NCI-H2171 (cell line): Measurements from ENCODE around the gene SLIRP.
A peak's percentile ranks its signal among the peaks of the same experiment; 100 is the strongest.
"Not testable (repeated sequence)": the region's sequence is repeated elsewhere in the genome, so short reads cannot be mapped to it uniquely, and the experiment has no call there.

ENCODE experiments used
- DNase-seq: peaks from one replicate; lab custom pipeline; 2025; lab: John Stamatoyannopoulos, UW

SLIRP gene

DNA sequence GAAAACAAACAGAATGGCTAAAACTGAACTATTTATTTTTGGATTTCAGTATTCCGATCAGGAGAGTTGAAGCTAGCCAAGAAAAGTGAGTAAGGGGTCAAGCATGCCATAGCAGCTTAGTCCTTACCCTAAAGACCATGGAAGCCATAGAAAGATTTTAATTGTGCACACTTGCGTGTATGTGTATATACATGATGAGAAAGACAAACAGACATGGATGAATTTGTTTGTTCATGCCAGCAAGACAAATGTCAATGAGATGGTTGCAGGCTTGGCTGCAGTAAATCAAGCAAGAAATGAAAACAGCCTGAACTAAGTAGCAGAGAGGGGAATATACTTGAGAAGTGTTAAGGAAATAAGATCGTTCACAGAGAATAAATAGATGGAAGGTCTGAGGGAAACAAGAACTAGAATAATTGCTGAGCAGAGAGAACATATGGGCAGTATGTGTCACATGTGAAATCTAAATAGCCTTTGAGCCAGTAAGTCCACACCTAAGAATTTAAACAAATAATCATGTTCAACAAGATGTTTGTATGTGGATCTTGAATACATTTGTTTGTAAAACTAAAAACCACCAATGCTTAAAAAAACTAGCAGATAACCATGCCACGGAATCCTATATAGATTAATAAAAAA, 38.3 kb downstream of the SLIRP start:
- no peak for DNase-seq

DNA sequence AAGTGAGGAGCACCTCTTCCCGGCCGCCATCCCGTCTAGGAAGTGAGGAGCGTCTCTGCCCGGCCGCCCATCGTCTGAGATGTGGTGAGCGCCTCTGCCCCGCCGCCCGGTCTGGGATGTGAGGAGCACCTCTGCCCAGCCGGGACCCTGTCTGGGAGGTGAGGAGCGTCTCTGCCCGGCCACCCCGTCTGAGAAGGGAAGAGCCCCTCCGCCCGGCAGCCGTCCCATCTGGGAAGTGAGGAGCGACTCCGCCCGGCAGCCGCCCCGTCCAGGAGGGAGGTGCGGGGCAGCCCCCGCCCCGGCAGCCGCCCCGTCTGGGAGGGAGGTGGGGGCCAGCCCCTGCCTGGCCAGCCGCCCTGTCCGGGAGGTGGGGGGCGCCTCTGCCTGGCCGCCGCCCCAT, 39.5 kb downstream of the SLIRP start:
- not testable (repeated sequence) for DNase-seq

DNA sequence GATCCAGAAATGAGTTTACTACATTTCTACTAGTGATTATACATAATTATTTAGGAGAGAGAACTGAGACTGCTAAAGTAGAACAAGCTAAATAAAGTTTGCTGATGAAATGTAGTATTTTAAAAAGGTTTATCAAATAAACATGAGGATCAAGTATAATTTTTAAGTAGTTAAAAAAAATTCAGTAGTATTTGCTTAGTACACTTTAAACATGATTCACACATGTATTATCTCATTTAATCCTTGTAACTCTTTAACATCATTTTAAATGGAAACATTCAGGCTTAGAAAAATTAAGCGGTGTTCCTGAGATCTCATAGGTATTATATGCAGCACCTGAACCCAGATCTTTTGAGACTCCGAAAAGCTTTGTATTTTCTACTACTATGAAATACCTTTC, 44.4 kb downstream of the SLIRP start:
- no peak for DNase-seq

DNA sequence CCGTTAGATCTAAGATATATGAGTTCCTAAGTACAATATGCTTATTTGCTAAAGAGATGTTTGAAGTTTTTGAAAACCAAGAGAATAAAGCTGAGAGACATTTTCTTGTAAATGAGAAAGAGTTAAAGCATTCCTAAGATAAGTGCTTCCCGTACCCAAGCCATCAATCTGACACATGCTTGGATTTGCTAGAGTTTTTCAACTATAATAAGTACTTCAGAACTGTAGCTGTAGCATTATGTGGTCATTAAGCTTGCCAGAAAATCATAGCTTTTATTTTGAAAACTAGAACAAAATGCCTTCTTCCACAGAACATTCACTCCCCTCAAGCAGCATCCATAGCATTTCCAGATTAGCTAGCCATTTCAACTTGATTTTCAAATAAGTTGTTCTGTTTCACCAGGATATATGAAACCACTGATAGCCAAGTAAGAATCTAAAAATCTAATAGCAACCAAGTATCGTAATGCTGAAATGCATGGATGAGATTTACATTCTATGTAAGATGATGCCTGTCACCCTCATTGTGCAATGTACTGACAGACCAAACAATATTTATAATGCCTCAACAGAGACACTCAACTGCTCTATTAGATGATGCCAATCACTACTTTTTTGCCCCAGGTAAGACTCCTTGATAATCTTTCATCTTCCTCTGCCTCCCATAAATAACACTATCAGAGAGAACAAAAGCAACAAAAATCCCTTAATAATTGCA, 45.1 kb downstream of the SLIRP start:
- DNase-seq, result no peak

DNA sequence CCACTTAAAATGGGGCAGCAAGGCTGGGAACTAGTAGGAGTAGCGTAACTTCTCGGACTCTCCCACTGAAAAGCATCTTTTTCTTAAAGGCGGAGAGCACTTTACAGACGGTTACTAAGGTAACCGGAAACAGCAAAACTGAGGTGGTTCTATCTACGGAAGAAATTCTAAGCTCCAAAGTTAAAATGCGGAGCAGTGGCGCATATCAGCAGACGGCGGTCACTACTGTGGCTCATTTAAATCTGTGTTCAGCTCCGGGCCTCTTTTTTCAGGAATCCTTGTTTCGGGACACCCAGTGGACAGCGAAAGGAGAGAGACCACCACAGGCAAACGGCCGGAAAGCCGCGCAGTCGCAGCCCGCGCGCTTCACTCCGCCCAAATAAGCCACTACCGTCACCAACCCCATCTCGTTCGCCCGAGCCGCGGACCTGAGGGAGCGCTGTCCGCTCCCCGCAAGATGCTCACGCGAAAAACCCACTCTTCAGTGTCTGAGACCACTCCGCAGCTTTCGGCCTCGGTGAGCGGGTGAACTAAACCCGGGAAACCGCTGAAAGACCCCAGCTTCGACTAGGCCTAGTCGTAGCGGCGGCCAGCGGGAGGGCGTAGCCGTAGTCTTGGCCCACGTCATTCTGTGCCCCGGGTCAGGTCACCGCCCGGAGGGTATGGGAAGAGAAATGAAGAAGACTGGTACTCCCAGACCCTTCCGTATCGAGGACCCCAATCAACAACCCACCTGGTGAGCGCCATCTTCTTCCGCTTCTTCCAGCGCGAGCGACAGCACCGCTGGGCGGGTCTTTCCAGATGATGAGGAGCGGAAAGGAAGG, 52.7 kb downstream of the SLIRP start, which contains the start of gene SNW1:
Gene SNW1 (minus strand): TSS at position 776 of the 824 bp plus-strand sequence. CDS start 29 bp downstream, at position 747.
- peak; percentile 95 for DNase-seq

DNA sequence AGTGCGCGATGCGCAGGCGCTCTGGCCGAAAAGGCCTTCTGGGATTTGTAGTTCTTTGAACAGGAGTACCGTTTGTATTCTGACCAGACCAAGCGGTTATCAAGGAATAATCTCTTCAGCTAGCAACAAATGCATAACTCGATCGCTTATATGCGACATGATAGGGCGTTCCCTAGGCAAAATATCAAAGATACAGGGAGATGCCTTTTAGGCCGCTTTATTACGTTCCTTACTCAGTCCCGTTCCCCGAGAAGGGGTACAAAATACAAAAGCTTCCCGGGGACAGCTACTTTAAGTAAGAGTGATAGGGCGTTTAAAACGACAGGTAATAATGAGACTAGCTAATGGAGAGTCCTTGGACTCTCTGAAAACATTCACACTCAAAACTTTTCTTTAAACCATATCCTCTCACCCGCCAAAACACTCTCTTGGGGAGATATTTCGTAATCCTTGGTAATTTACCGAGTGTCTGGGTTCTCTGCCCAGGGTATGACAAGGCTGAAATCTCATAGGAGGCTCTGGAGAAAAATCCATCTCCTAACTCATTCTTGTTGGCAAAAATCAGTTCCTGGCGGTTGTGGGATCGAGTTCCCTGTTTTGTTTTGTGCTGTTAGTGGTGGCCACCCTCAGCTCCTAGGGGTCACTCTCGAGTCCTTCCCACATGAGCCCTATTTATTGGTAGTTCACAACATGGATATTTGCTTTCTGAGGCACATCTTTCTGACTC, 53.5 kb downstream of the SLIRP start:
- peak; percentile 15 for DNase-seq

DNA sequence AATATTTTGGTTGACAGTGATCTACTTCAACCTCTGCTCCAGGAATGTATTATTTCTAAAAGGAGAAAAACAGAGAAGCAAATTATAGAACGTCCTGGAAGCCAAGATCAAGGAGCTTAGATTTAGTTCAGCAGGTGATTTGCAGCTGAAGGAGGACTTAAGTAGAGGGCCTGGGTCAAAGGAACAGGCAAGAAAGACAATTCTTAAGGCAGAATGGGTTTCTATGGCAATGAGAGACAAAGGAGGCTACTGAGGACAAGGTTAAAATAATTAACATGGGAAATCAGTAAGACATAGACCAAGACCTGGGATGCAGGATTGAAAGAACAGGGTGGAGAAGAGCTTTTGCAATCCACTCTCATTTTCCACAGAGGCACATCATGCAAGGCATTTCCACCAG, 55.4 kb downstream of the SLIRP start:
- no peak for DNase-seq

DNA sequence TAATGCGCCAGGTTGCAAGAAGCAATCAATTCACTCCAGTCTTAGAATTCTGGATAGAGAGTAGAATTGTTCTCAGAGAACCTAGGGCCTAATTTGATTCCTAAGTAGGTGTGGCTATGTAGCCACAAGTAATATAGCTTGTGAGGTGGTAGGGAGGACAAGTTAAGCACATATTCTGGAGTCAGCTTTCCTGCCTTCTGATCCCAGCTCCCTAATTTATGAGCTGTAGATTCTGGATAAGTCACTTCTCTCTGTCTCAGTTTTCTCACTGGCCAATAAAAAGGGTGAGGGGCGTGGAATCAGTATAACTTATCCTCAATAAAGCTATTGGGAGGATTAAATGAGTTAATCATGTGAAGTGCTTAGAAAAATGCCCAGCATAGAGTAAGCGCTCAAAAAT, 56.1 kb downstream of the SLIRP start:
- no peak for DNase-seq
